WERI-Rb-1 (cell line): ENCODE measurements around the gene KLHL29.

ENCODE experiments used
- DNase-seq: peaks from one replicate; pipeline ENCODE4 v3.0.0-alpha.2; 2020
- H3K27ac ChIP-seq: fragments of 250-450 bp; sonication (Bioruptor Pico); 2 replicates; pipeline ENCODE4 v1.5.1; 2020; ENCODE audit warnings: mild to moderate bottlenecking, moderate library complexity
- H3K27me3 ChIP-seq: fragments of 250-450 bp; sonication (Bioruptor Pico); 2 replicates; pipeline ENCODE4 v1.5.1; 2021; ENCODE audit warnings: mild to moderate bottlenecking, low read depth, moderate library complexity; ENCODE audit not compliant: insufficient read depth, severe bottlenecking
- H3K36me3 ChIP-seq: fragments of 250-450 bp; sonication (Bioruptor Pico); 2 replicates; pipeline ENCODE4 v1.5.1; 2020; ENCODE audit warnings: mild to moderate bottlenecking, moderate library complexity
- H3K4me3 ChIP-seq: 2 replicates; pipeline ENCODE4 v1.5.1; 2011; ENCODE audit warnings: low read depth, mild to moderate bottlenecking, control low read depth, low read length
- H3K9me3 ChIP-seq: fragments of 250-450 bp; sonication (Bioruptor Pico); 2 replicates; pipeline ENCODE4 v1.5.1; 2021; ENCODE audit warnings: mild to moderate bottlenecking, moderate library complexity; ENCODE audit not compliant: severe bottlenecking
- CTCF ChIP-seq: IDR thresholded peaks from 2 replicates; pipeline ENCODE4 v1.5.1; 2011; ENCODE audit warnings: low read depth, mild to moderate bottlenecking, control low read depth, inconsistent platforms, low read length

KLHL29 gene

GRCh38 chr2:23675506-23675905, 290.5 kb downstream of the KLHL29 start:
- Histone ChIP-seq H3K9me3 (peaks cover 5% of the 10 kb centered on the region), H3K4me3 (no peak overlapping the region), H3K27ac (no peak overlapping the region), H3K36me3 (no peaks in the 10 kb centered on the region; the same call in none of the 2 replicates), H3K27me3 (no peaks in the 10 kb centered on the region)
- TF ChIP-seq CTCF, result no peak
- DNase-seq, result no peak

GRCh38 chr2:23677836-23678235, 292.9 kb downstream of the KLHL29 start:
- H3K27me3 ChIP-seq, result no peaks in the 10 kb centered on the region
- H3K4me3 ChIP-seq, result no peak overlapping the region
- no peaks in the 10 kb centered on the region; the same call in none of the 2 replicates for H3K36me3 ChIP-seq
- H3K27ac ChIP-seq, result no peak overlapping the region
- DNase-seq, result no peak
- no peak for TF ChIP-seq CTCF
- H3K9me3 ChIP-seq, result peaks cover 5% of the 10 kb centered on the region

GRCh38 chr2:23679044-23679443, 294.1 kb downstream of the KLHL29 start:
- peaks cover 5% of the 10 kb centered on the region for H3K9me3 ChIP-seq
- H3K4me3 ChIP-seq, result no peak overlapping the region
- no peaks in the 10 kb centered on the region; the same call in none of the 2 replicates for H3K36me3 ChIP-seq
- DNase-seq, result no peak
- no peaks in the 10 kb centered on the region for H3K27me3 ChIP-seq
- H3K27ac ChIP-seq, result no peak overlapping the region
- TF ChIP-seq CTCF, result no peak

- H3K9me3 ChIP-seq, result peaks cover 5% of the 10 kb centered on the region
- H3K27me3 ChIP-seq, result no peaks in the 10 kb centered on the region
- no peak for TF ChIP-seq CTCF
- DNase-seq, result no peak
- H3K4me3 ChIP-seq, result no peak overlapping the region
- peak overlapping the region; percentile 68 for H3K27ac ChIP-seq
- H3K36me3 ChIP-seq, result no peaks in the 10 kb centered on the region; the same call in 1 of the 2 replicates
These were observed 296.0 kb downstream of the KLHL29 start for GRCh38 chr2:23680951-23681350.

- Histone ChIP-seq H3K9me3 (peaks cover 5% of the 10 kb centered on the region), H3K27ac (peak overlapping the region; percentile 68), H3K27me3 (no peaks in the 10 kb centered on the region), H3K36me3 (no peaks in the 10 kb centered on the region; the same call in 1 of the 2 replicates), H3K4me3 (no peak overlapping the region)
- peak; percentile 60 for DNase-seq
- no peak for TF ChIP-seq CTCF
These were observed 296.6 kb downstream of the KLHL29 start for GRCh38 chr2:23681356-23682140.
